Measurements from ENCODE around the gene CHI3L1.

DNA sequence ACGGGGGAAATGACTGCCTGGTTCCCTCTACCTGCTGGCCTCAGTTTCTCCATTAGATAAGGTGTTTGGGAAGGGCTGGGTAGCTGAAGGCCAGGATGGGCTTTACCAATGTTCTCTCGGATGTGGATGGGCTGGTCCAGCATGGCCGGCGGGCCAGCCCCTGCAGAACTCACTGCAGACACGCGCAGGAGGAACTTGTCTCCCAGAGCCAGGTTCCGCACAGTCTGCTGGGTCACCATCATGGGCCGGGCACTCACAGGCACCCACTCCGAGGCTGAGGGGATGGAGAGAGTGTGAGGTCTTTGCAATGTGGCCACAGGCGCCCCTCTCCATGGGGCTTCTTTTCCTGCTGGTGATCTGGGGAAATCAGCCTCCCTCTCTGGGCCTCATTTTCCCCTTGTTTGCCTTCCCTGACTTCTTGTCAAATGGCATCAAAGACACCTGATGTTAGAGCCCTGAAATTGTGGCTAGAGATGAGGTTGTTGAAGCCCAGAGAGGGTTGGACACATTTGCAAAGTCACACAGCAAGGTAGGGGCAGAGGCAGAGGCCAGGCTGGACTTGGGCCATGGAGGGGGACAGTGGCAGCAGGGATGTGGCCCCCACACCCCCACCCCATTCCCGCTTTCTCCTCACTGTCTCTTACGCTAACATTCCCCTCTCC, 12.0 kb downstream of the CHI3L1 start:
- TF ChIP-seq EZH2phosphoT487 (IDR thresholded peaks at IDR 0.05; ENCODE audit: borderline replicate concordance, low read depth, low read length) (no peak), CTCF (conservative IDR thresholded peaks at IDR 0.05; ENCODE audit: low read length) (no peak)
